GM18502 (cell line): ENCODE measurements around the gene MUC4.
"Not testable (repeated sequence)": the region's sequence is repeated elsewhere in the genome, so short reads cannot be mapped to it uniquely, and the experiment has no call there.

Source experiments
- ATAC-seq: cut with Tn5 transposase; IDR thresholded peaks from one replicate; pipeline ENCODE4 v1.9.1; 2021; ENCODE audit warnings: mild to moderate bottlenecking; ENCODE audit not compliant: unreplicated experiment, poor library complexity

Gene MUC4

GRCh38 chr3:195722996-195723345 lies 88.8 kb downstream of the MUC4 start:
- ATAC-seq: not testable (repeated sequence)

- not testable (repeated sequence) for ATAC-seq
These were observed 89.4 kb downstream of the MUC4 start for GRCh38 chr3:195722139-195722995.

- not testable (repeated sequence) for ATAC-seq
These were observed 90.8 kb downstream of the MUC4 start, which contains the start of gene MUC20 for GRCh38 chr3:195720831-195721506. MUC20 (plus strand) TSS chr3:195720978; CDS start chr3:195721008, 30 bp downstream.

- not testable (repeated sequence) for ATAC-seq
These were observed 92.0 kb downstream of the MUC4 start for GRCh38 chr3:195719514-195720254.

GRCh38 chr3:195718477-195718984 lies 93.2 kb downstream of the MUC4 start:
- no peak for ATAC-seq

- no peak for ATAC-seq
These were observed 93.8 kb downstream of the MUC4 start for GRCh38 chr3:195717852-195718476.

- no peak for ATAC-seq
These were observed 94.3 kb downstream of the MUC4 start for GRCh38 chr3:195717416-195717815.

- ATAC-seq: no peak
These were observed 96.0 kb downstream of the MUC4 start for GRCh38 chr3:195715583-195716266.

GRCh38 chr3:195715134-195715533 lies 96.6 kb downstream of the MUC4 start:
- no peak for ATAC-seq

- no peak for ATAC-seq
These were observed 97.2 kb downstream of the MUC4 start for GRCh38 chr3:195714380-195715011.

- ATAC-seq: not testable (repeated sequence)
These were observed 98.6 kb downstream of the MUC4 start for GRCh38 chr3:195713150-195713549.

GRCh38 chr3:195712535-195712910 lies 99.2 kb downstream of the MUC4 start:
- not testable (repeated sequence) for ATAC-seq

GRCh38 chr3:195711813-195712534 lies 99.8 kb downstream of the MUC4 start:
- ATAC-seq: no peak

- not testable (repeated sequence) for ATAC-seq
These were observed 100.5 kb downstream of the MUC4 start for GRCh38 chr3:195711091-195711812.

- not testable (repeated sequence) for ATAC-seq
These were observed 101.4 kb downstream of the MUC4 start for GRCh38 chr3:195710126-195710905.

GRCh38 chr3:195709676-195710085 lies 102.0 kb downstream of the MUC4 start:
- no peak for ATAC-seq
